ENCODE results near the gene ZNF543. TPM values are rescaled to one million over a fixed set of nuclear protein-coding genes. Genes with fewer than 3 reads are reported as not detected.
"Not testable (repeated sequence)": the region's sequence is repeated elsewhere in the genome, so short reads cannot be mapped to it uniquely, and the experiment has no call there.

ZNF543 gene
- 10 to 100 TPM in 1 of 4 donors, 1 to 10 TPM in 3; 5.8 to 11.5 (median 8.3) TPM for total RNA-seq

DNA sequence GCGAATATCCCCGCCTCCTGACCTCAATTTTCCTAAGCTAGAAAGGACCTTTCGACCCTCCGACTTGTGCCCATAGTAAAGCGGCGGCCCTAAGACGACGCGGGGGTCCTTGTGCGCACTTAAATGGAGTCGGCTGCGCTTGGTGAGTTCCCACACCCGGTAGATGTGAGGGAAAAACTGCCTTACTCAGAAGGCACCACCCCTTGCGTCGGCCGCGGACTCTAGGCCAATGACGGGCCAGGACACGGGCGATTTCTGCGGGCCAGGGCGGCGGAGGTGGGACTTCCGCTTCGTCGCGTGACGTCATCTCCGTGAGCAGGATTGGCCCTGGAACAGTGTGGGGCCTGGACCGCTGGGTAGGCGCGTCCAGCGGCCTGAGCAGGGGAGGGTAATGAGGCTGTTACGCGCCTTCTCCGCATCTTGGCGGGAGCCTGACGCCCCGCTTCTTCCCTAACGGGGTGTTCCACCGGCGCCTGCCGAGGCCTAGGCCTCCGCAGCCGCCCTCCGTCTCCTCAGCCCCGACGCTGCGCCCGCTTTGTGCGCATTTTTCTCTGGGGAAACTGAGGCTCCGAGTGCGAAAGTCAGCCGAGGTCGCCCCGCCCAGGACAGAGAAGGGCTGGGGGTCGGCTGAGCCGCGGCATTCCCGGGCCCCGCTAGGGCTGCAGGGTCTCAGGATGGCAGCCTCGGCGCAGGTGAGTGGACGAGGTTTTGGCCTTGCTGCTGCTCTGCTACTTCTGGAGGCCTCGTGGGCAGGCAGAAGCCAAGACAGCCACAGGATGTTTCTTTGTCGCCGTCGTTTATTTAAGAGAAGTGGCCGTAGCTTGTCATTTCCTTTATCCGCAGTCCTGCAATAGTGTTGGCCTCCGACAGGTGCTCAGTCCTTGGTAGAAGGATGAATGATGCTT lies at the start of gene ZNF543:
Gene ZNF543 (plus strand): TSS at position 293 of the 905 bp plus-strand sequence. CDS start 382 bp downstream, at position 675.
- ATAC-seq (peak; percentile 95 to 96), DNase-seq (peak; percentile 94 to 95)
- Histone ChIP-seq H3K4me3 (peak within 1 kb of the TSS; percentile 65 to 99 (median 91)), H3K36me3 (peaks cover 0 to 26% of the 10 kb centered on the region in 2 donors), H3K27me3 (no peaks in the 10 kb centered on the region), H3K9me3 (no peaks in the 10 kb centered on the region), H3K4me1 (peaks cover 18 to 19% of the 10 kb centered on the region in 2 donors), H3K27ac (peak within 1 kb of the TSS; percentile 87 to 98 (median 91))
- intact Hi-C loops (cut with DNase I; ENCODE audit: low total_unique reads), result loop anchor here (1.0 to 2.0 kb wide), 4 partner anchors 18 to 69 kb away; partner anchors contain the start of genes TRAPPC2B, ZNF460, ZNF547 and ZNF548
- TF ChIP-seq, protein P1, sequence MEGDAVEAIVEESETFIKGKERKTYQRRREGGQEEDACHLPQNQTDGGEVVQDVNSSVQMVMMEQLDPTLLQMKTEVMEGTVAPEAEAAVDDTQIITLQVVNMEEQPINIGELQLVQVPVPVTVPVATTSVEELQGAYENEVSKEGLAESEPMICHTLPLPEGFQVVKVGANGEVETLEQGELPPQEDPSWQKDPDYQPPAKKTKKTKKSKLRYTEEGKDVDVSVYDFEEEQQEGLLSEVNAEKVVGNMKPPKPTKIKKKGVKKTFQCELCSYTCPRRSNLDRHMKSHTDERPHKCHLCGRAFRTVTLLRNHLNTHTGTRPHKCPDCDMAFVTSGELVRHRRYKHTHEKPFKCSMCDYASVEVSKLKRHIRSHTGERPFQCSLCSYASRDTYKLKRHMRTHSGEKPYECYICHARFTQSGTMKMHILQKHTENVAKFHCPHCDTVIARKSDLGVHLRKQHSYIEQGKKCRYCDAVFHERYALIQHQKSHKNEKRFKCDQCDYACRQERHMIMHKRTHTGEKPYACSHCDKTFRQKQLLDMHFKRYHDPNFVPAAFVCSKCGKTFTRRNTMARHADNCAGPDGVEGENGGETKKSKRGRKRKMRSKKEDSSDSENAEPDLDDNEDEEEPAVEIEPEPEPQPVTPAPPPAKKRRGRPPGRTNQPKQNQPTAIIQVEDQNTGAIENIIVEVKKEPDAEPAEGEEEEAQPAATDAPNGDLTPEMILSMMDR (IDR thresholded peaks at IDR 0.05 in 4 of 5, conservative IDR thresholded peaks at IDR 0.05 in 1 of 5), result no peak
- TF ChIP-seq POLR2A (IDR thresholded peaks at IDR 0.05), result peak; percentile 78 to 87
- in situ Hi-C loops (cut with MboI; ENCODE audit: low sequenced_read_pairs in 4 of 4), result no loop called here

DNA sequence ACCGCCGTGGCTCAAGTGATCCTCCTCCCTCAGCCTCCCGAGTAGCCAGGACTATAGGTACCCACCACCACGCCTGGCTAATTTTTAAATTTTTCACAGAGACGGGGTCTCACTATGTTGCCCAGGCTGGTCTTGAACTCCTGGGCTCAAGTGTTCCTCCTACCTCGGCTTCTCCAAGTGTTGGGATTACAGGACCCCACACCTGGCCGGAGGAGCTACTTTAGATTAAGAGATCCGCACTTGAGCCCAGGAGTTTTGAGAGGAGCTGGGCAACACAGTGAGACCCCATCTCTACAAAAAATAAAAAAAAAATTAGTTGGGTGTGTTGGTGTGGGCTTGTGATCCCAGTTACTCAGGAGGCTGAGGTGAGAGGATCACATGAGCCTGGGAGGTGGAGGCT lies 49.0 kb upstream of the ZNF543 start:
- Histone ChIP-seq H3K36me3 (peaks cover 0 to 17% of the 10 kb centered on the region in 2 donors), H3K27ac (no peak overlapping the region), H3K4me3 (no peak overlapping the region), H3K9me3 (no peaks in the 10 kb centered on the region), H3K27me3 (no peaks in the 10 kb centered on the region), H3K4me1 (no peaks in the 10 kb centered on the region)
- ATAC-seq (no peak), DNase-seq (no peak)
- intact Hi-C loops (cut with DNase I; ENCODE audit: low total_unique reads), result no loop called here
- TF ChIP-seq, protein P1 (IDR thresholded peaks at IDR 0.05 in 4 of 5, conservative IDR thresholded peaks at IDR 0.05 in 1 of 5), result no peak
- TF ChIP-seq POLR2A (IDR thresholded peaks at IDR 0.05), result no peak
- in situ Hi-C loops (cut with MboI; ENCODE audit: low sequenced_read_pairs in 4 of 4), result no loop called here

DNA sequence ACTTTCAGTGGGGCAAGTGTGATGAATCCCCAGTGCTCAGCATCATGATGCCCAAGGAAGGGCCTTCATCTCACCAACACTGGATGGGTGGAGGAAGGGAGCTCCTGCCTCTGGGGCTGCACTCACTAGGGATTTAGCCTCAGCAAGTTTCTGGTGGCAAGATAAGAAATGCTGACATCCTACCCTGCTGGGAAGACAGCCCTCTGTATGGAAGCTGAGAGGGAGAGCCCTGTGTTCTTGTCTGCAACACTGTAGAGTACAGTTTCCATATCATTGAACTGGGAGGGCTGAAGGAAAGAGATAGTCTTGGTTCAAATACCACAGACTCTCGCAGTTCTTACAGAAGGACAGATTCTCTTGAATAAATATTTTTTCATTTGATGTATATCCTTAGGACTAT lies 47.3 kb upstream of the ZNF543 start:
- no peak overlapping the region for H3K27ac ChIP-seq
- no peaks in the 10 kb centered on the region for H3K27me3 ChIP-seq
- H3K36me3 ChIP-seq, result peaks cover 0 to 5% of the 10 kb centered on the region in 2 donors
- TF ChIP-seq, protein P1 (IDR thresholded peaks at IDR 0.05 in 4 of 5, conservative IDR thresholded peaks at IDR 0.05 in 1 of 5), result no peak
- no peak for TF ChIP-seq POLR2A (IDR thresholded peaks at IDR 0.05)
- DNase-seq (no peak), ATAC-seq (no peak)
- H3K9me3 ChIP-seq, result no peaks in the 10 kb centered on the region
- in situ Hi-C loops (cut with MboI; ENCODE audit: low sequenced_read_pairs in 4 of 4) (no loop called here), intact Hi-C loops (cut with DNase I; ENCODE audit: low total_unique reads) (no loop called here)
- no peak overlapping the region for H3K4me3 ChIP-seq
- H3K4me1 ChIP-seq, result no peaks in the 10 kb centered on the region

DNA sequence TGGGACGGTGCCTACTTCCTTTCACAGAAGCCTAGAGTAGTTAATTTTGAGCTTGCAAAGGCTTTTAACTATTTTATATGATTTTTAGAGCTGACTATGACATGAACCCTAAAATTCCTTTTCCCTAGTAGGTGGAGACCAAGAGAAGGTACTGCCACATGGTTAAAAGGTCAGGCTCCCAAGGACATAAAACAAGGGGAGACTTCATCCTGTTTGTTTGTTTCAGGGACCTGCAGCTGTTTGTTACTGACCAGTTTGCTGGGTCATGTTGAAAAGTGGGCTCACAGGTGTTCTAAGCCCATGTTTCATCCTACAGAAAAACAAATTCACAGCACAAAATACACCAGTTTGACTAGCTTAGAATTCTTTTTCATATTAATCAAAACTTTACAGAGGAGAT lies 43.8 kb upstream of the ZNF543 start:
- DNase-seq (no peak), ATAC-seq (no peak)
- in situ Hi-C loops (cut with MboI; ENCODE audit: low sequenced_read_pairs in 4 of 4) (no loop called here), intact Hi-C loops (cut with DNase I; ENCODE audit: low total_unique reads) (no loop called here)
- Histone ChIP-seq H3K4me1 (peaks cover 5 to 10% of the 10 kb centered on the region in 2 donors), H3K36me3 (no peaks in the 10 kb centered on the region), H3K27me3 (no peaks in the 10 kb centered on the region), H3K9me3 (no peaks in the 10 kb centered on the region), H3K27ac (no peak overlapping the region), H3K4me3 (no peak overlapping the region)
- TF ChIP-seq, protein P1 (IDR thresholded peaks at IDR 0.05 in 4 of 5, conservative IDR thresholded peaks at IDR 0.05 in 1 of 5), result no peak
- TF ChIP-seq POLR2A (IDR thresholded peaks at IDR 0.05), result no peak

DNA sequence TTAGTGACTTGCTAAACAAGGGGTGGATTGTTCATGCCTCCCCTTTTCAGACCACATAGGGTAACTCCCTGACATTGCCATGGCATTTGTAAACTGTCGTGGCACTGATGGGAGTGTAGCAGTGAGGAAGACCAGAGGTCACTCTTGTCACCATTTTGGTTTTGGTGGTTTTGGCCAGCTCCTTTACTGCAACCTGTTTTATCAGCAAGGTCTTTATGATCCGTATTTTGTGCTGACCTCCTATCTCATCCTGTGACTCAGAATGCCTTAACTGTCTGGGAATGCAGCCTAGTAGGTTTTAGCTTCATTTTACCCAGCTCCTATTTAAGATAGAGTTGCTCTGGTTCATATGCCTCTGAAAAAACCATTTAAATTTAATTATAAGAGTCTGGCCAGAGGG lies 41.8 kb upstream of the ZNF543 start:
- ATAC-seq; H3K27ac ChIP-seq; intact Hi-C loops (cut with DNase I; ENCODE audit: low total_unique reads): not testable (repeated sequence)

More for the DNA sequence above, 41.8 kb upstream of the ZNF543 start:
- H3K9me3 ChIP-seq; H3K4me3 ChIP-seq; H3K27me3 ChIP-seq; in situ Hi-C loops (cut with MboI; ENCODE audit: low sequenced_read_pairs in 4 of 4); H3K36me3 ChIP-seq; DNase-seq: not testable (repeated sequence)
- H3K4me1 ChIP-seq, result peaks cover 25 to 30% of the 10 kb centered on the region in 2 donors

Data from gastrocnemius medialis (tissue), 4 donors.